Globus pallidus (tissue), 1 donor: ENCODE measurements around the gene ENSA.
"Not testable (repeated sequence)": the region's sequence is repeated elsewhere in the genome, so short reads cannot be mapped to it uniquely, and the experiment has no call there.

Source experiments
- DNase-seq: peaks from one replicate; pipeline ENCODE4 v3.0.0-alpha.2; 2015; ENCODE audit warnings: low spot score

The ENSA gene

GRCh38 chr1:150621497-150622302 is 7.7 kb downstream of the ENSA start:
- no peak for DNase-seq

GRCh38 chr1:150620919-150621318 is 8.5 kb downstream of the ENSA start:
- no peak for DNase-seq

- DNase-seq: no peak
Observed at GRCh38 chr1:150619576-150620509, 9.6 kb downstream of the ENSA start.

- no peak for DNase-seq
Observed at GRCh38 chr1:150615346-150616201, 13.8 kb downstream of the ENSA start.

DNA sequence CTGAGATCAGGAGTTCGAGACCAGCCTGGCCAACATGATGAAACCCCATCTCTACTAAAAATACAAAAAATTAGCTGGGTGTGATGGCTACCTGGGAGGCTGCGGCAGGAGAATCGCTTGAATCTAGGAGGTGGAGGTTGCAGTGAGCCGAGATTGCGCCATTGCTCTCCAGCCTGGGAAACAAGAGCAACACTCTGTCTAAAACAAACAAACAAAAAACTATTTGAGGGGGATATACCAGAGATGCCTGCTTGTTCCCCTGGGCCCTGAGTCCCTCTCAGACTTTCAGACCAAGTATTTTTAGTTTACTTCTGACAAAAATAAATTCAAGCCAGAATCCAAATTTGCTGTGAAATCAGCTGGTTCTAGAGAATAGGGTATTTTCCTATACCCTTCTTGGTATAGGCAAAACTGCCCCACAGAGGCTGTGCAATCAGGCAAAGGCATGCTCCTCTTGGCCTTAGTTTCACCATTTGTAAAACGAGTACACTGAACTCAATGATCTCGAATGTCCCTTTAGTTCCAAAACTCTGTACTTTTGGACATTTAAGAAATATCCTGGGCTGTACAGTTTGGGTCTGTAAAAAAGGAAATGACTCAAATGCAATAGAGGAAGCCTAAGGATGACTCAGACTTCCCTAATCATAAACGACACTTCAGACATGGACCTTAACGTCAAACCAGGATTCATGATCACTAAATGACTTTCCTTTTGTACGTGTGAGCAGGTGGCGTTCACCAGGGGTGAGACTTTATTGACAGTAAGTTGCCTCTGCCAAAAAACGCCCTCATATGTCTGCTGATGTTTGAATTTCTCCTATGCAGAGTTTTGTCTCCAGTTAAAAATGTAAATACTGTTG is 16.1 kb downstream of the ENSA start:
- peak; percentile 57 for DNase-seq

DNA sequence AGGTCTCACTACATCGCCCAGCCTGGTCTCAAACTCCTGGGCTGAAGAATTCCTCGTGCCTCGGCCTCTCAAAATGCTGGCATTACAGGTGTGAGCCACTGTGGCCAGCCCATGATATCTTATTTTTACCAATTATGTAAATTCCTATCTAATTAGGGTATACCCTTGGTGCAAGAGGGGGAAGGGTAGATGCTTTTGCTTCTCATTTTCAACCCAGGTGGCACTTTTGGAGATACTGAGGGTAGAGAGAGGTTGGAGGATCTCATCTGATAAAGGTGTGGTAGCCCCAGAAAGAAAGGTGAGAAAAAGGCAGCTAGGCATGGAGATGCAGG is 17.4 kb downstream of the ENSA start:
- no peak for DNase-seq

DNA sequence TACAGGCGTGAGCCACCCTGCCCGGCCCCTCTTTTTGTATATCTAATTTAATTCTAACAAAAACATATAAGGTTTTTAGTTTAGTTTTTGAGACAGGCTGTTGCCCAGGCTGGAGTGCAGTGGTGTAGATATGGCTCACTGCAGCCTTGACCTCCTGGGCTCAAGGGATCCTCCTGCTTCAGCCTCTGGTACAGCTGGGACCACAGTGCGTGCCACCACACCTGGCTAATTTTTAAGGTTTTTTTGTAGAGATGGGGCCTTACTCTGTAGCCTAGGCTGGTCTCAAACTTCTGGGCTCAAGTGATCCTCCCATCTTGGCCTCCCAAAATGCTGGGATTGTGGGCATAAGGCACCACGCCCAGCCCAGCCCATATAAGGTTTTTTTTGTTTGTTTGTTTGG is 18.8 kb downstream of the ENSA start:
- no peak for DNase-seq

- DNase-seq: no peak
Observed at GRCh38 chr1:150609732-150610131, 19.7 kb downstream of the ENSA start.

- no peak for DNase-seq
Observed at GRCh38 chr1:150606463-150607142, 22.8 kb downstream of the ENSA start.

- not testable (repeated sequence) for DNase-seq
Observed at GRCh38 chr1:150605451-150605731, 24.0 kb downstream of the ENSA start.

DNA sequence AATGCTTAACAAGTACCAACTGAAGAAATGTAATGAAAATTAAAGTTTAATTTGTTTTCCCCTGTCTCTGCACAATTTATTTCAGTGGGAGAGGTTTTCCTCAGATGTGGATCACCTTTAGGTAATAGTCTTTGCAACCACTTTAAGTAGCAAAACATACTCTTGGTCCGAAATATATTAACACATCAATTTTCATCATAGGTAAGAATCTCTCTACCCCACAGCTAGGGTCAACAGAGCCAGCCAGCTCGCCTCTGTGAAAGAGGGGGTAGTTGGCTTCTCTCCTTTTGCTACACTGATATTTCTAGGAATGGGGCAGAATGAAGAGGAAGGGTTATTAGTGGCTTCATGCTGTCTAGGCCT is 25.2 kb downstream of the ENSA start:
- DNase-seq: no peak

DNA sequence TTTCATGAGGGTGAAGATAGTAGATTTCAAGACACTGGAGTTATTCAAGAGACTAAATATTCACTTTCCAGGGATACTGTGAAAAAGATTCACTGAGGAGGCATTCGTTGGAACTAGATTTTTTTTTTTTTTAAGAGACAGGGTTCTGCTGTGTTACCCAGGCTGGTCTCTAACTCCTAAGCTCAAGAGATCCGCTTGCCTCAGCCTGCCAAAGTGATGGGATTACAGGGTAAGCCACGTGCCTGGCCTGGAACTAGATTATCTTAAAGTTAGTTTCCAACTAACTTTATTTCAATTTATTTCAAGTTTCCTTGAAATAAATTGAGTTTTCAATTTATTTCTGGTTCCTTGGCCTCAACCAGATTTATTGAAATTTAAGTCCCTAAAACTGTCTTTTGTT is 25.7 kb downstream of the ENSA start:
- DNase-seq: no peak

GRCh38 chr1:150602372-150602771 is 27.0 kb downstream of the ENSA start:
- DNase-seq: not testable (repeated sequence)

DNA sequence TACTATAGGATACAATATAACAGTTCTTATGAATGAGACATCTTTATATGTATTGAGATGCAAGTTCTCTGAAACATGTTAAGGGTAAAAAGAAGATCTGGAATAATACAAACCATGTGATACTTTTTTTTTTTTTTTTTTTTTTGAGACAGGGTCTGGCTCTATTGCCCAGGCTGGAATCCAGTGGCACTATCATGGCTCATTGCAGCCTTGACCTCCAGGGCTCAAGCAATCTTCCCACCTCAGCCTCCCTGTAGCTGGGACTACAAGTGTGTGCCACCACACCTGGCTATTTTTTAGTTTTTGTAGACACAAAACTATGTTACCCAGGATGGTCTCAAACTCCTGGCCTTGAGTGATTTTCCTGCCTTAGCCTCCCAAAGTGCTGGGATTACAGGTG is 27.9 kb downstream of the ENSA start:
- no peak for DNase-seq

DNA sequence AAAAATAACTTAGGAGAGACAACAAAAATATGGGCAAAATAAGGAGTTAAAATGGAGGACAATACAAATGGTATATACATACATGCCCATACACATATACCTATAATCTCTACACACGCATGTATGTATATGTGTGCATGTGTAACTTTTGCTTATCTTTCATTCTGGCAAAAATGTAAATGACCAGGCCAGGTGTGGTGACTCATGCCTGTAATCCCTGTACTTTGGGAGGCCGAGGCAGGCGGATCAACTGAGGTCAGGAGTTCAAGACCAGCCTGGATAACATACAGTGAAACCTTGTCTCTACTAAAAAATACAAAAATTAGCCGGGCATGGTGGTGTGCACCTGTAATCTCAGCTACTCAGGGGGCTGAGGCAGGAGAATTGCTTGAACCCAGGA is 31.1 kb downstream of the ENSA start:
- not testable (repeated sequence) for DNase-seq

DNA sequence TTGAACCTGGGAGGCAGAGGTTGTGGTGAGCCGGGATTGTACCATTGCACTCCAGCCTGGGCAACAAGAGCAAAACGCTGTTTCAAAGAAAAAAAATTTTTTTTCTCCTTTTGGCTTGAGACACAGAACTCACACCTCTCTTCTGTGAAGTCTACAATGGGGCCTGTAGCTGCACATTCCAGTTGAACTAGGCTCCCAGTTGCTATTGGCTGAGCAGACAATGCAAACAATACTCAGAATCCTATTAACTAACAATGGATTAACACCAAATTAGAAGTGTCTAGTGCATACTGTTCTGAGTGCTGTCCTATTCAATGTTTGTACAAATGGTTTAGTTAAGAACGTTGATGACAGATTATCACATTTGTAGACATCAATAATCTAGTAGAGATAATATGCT is 32.4 kb downstream of the ENSA start:
- DNase-seq: no peak

DNA sequence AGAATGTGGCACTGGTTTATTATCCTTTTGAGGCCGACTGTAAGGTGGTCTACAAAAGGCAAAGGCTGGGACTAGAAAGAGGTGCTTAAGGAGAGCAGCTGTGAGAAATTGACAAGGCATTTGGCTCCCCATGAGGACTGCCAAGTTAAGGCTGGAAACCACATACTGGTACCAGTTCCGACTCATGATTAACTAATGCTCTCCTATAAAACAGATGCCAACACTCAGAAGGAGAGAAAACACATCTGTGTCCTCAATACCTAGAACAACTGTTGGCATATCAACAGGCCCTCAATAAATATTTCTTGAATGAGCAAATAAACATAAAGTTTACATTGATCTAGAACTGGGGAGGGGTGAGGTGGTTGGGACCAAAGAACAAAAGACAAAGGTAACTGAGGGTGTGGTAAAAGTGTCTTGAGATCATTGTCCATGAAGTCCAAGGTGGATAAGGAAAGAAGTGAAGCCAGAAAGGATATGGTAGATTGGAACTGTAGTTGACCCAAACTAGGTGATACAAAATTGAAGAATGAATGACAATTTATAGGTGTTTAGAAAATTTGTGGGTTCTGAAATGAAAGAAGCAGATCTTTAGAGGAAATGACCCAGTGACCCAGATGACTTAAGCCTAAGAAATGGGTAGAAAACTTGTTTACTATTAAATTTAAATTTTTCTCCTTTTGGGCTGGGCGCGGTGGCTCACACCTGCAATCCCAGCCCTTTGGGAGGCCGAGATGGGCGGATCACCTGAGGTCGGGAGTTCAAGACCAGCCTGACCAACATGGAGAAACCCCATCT is 33.1 kb downstream of the ENSA start:
- DNase-seq: no peak

GRCh38 chr1:150582371-150582770 is 47.0 kb downstream of the ENSA start:
- DNase-seq: no peak

GRCh38 chr1:150581962-150582361 is 47.5 kb downstream of the ENSA start:
- DNase-seq: not testable (repeated sequence)

- DNase-seq: not testable (repeated sequence)
Observed at GRCh38 chr1:150581437-150581836, 48.0 kb downstream of the ENSA start.
